ENCODE data around the gene INSIG2. TPM values are rescaled to one million over a fixed set of nuclear protein-coding genes. Genes with fewer than 3 reads are reported as not detected.

Gene INSIG2
- total RNA-seq, 1 experiment from 2014 or later, result 8.5 TPM

DNA sequence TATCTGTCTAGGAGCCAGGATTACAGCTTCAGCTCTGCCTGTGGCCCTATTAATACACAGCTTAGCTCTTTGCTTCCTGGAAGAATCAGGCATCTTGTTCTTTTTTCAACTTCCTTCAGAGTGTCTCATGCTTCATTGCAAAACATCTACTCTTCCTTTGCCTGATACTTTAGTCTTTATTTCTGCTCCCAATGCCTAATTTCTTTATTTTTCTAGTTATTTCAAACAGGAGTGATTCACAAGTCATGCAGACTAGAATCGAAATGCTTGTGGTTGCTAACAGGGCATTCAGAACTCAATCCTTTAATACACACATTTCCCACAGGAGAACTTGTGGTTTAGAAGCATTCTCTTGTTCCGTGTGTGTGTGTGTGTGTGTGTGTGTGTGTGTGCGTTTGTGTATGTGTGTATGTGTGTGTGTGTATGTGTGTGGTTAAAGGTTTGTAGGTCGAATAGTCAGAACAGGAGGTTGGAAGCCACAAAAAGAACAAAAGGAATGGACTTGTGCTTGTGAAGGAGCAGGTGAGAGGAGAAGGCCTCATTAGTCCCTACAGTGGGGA, 28.3 kb upstream of the INSIG2 start:
- peak; percentile 11 for DNase-seq
- BruUV-seq (replicated peaks), result no TSS peak
- intact Hi-C loops (cut with micrococcal nuclease), result loop anchor here (2.0 kb wide), 1 partner anchor 245 kb away; the partner anchor contains the start of gene DDX18
- peaks cover 14% of the 10 kb centered on the region; the same call in 1 of the 2 replicates for H3K4me1 ChIP-seq (ENCODE audit: insufficient read depth, low read length)
- H3K9me3 ChIP-seq (ENCODE audit: low read length), result no peaks in the 10 kb centered on the region
- POLR2A ChIA-PET (ENCODE audit: unreplicated experiment), result interaction anchor here (0.7 kb wide), 1 partner anchor 99 kb away, joined by 3 read pairs; no protein-coding TSS in a partner anchor
- H3K4me3 ChIP-seq (ENCODE audit: low read length), result no peak overlapping the region
- no peaks in the 10 kb centered on the region for H3K27me3 ChIP-seq (ENCODE audit: low read length)
- ATAC-seq, result peak; percentile 55
- H4K20me1 ChIP-seq (ENCODE audit: low read length), result no peaks in the 10 kb centered on the region
- H3K79me2 ChIP-seq (ENCODE audit: low read length), result no peaks in the 10 kb centered on the region
- H3K9ac ChIP-seq (ENCODE audit: low read length), result no peak overlapping the region
- H2AFZ ChIP-seq (ENCODE audit: low read length), result 0 out of 2 replicates have a peak overlapping the region, but pooled peaks have one; percentile 4
- no peaks in the 10 kb centered on the region for H3K36me3 ChIP-seq (ENCODE audit: low read depth, low read length)
- H3K4me2 ChIP-seq (ENCODE audit: low read length), result no peak overlapping the region
- no peaks in the 10 kb centered on the region for H3F3A ChIP-seq (ENCODE audit: low read length, unreplicated experiment)
- no peak overlapping the region for H3K27ac ChIP-seq (ENCODE audit: low read length)
- no peaks in the 10 kb centered on the region for H3K9me2 ChIP-seq (replicated peaks; ENCODE audit: low read length)
- TF ChIP-seq, protein P1, sequence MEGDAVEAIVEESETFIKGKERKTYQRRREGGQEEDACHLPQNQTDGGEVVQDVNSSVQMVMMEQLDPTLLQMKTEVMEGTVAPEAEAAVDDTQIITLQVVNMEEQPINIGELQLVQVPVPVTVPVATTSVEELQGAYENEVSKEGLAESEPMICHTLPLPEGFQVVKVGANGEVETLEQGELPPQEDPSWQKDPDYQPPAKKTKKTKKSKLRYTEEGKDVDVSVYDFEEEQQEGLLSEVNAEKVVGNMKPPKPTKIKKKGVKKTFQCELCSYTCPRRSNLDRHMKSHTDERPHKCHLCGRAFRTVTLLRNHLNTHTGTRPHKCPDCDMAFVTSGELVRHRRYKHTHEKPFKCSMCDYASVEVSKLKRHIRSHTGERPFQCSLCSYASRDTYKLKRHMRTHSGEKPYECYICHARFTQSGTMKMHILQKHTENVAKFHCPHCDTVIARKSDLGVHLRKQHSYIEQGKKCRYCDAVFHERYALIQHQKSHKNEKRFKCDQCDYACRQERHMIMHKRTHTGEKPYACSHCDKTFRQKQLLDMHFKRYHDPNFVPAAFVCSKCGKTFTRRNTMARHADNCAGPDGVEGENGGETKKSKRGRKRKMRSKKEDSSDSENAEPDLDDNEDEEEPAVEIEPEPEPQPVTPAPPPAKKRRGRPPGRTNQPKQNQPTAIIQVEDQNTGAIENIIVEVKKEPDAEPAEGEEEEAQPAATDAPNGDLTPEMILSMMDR (conservative IDR thresholded peaks at IDR 0.05; ENCODE audit: low read depth, low read length), result no peak
- TF ChIP-seq EZH2phosphoT487 (IDR thresholded peaks at IDR 0.05; ENCODE audit: borderline replicate concordance, low read length), result no peak
- no peak for TF ChIP-seq EZH2 (IDR thresholded peaks at IDR 0.05; ENCODE audit: low read length, unreplicated experiment)
- CTCF ChIA-PET, result interaction anchor here (0.6 to 2.0 kb wide), 2 partner anchors 13 to 64 kb away, joined by 4 to 17 read pairs; no protein-coding TSS in a partner anchor

DNA sequence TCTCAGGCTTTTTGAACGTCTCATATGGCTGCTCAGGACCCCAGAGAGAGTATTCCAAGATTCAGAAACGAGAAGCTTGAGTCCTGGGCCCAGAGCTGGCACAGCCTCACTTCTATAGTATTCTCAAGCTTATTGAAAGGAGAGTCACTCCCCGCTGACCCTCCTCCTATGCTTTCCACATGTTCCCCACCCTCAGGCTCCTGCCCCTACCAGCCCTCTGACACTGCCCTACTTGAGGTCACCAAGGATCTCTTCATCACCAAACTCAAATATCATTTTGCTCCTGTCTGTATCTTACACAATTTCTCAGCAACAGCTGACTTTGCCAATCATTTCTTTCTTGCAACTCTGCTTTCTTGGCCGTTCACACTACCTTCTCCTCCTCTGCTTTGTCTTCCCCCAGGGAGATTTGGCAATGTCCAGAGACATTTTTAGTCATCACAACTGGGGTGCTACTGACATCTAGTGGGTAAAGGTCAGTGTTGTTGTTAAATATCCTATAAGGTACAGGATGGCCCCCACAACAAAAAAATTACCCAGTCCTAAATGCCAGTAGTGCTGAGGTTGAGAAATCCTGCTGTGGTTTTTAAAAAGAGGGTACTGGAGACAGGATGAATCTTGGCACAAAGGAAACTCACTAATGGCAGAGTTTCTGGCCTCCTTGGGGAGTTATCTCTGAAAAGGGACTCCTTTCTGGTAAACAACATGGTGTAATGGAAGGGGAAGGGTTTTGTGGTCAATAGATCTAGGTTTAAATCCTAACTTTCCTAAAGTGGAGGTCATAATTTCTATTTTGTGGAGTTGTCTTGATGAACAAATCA, 26.9 kb upstream of the INSIG2 start:
- H3K27ac ChIP-seq (ENCODE audit: low read length), result no peak overlapping the region
- ChIA-PET CTCF (interaction anchor here (1.1 to 2.0 kb wide), 3 partner anchors 14 to 24 kb away, joined by 3 to 17 read pairs (median 7); no protein-coding TSS in a partner anchor), POLR2A (ENCODE audit: unreplicated experiment) (no interaction called here)
- ATAC-seq (peak; percentile 76), DNase-seq (peak; percentile 78)
- no peaks in the 10 kb centered on the region for H3K36me3 ChIP-seq (ENCODE audit: low read depth, low read length)
- H3K9me2 ChIP-seq (replicated peaks; ENCODE audit: low read length), result no peaks in the 10 kb centered on the region
- peaks cover 18% of the 10 kb centered on the region; the same call in 1 of the 2 replicates for H3K4me1 ChIP-seq (ENCODE audit: insufficient read depth, low read length)
- H3K79me2 ChIP-seq (ENCODE audit: low read length), result no peaks in the 10 kb centered on the region
- no peak for TF ChIP-seq EZH2phosphoT487 (IDR thresholded peaks at IDR 0.05; ENCODE audit: borderline replicate concordance, low read length)
- TF ChIP-seq, protein P1 (conservative IDR thresholded peaks at IDR 0.05; ENCODE audit: low read depth, low read length), result peak; percentile 73
- no peak for TF ChIP-seq EZH2 (IDR thresholded peaks at IDR 0.05; ENCODE audit: low read length, unreplicated experiment)
- H3K9me3 ChIP-seq (ENCODE audit: low read length), result no peaks in the 10 kb centered on the region
- no peak overlapping the region for H3K4me2 ChIP-seq (ENCODE audit: low read length)
- intact Hi-C loops (cut with micrococcal nuclease), result loop anchor here (1.0 to 2.0 kb wide), 3 partner anchors 14 to 247 kb away; partner anchors contain the start of gene DDX18
- H4K20me1 ChIP-seq (ENCODE audit: low read length), result no peaks in the 10 kb centered on the region
- no peaks in the 10 kb centered on the region for H3K27me3 ChIP-seq (ENCODE audit: low read length)
- no peak overlapping the region for H3K4me3 ChIP-seq (ENCODE audit: low read length)
- BruUV-seq (replicated peaks), result no TSS peak
- H3K9ac ChIP-seq (ENCODE audit: low read length), result no peak overlapping the region
- no peak overlapping the region for H2AFZ ChIP-seq (ENCODE audit: low read length)
- H3F3A ChIP-seq (ENCODE audit: low read length, unreplicated experiment), result no peaks in the 10 kb centered on the region

Data from PC-3 (cell line).